Ectodermal cell (in vitro differentiated cells): ENCODE measurements around the gene STARD8.
"Not testable (repeated sequence)": the region's sequence is repeated elsewhere in the genome, so short reads cannot be mapped to it uniquely, and the experiment has no call there.

Experiments used
- H3K27ac ChIP-seq: 2 replicates; pipeline ENCODE4 v1.7.0; 2013; ENCODE audit warnings: mild to moderate bottlenecking, low read depth, low read length; ENCODE audit not compliant: insufficient read depth, poor library complexity, severe bottlenecking
- H3K27me3 ChIP-seq: 2 replicates; pipeline ENCODE4 v1.7.0; 2013; ENCODE audit warnings: mild to moderate bottlenecking, low read length; ENCODE audit not compliant: insufficient read depth, control insufficient read depth, poor library complexity, severe bottlenecking
- H3K36me3 ChIP-seq: one replicate; pipeline ENCODE4 v1.7.0; 2013; ENCODE audit warnings: low read length; ENCODE audit not compliant: control insufficient read depth, insufficient read depth
- H3K4me1 ChIP-seq: one replicate; pipeline ENCODE4 v1.7.0; 2013; ENCODE audit warnings: low read length; ENCODE audit not compliant: control insufficient read depth, insufficient read depth
- H3K4me3 ChIP-seq: 2 replicates; pipeline ENCODE4 v1.7.0; 2013; ENCODE audit warnings: low read depth, low read length, control low read depth; ENCODE audit not compliant: insufficient read depth
- H3K9me3 ChIP-seq: 2 replicates; pipeline ENCODE4 v1.7.0; 2013; ENCODE audit warnings: mild to moderate bottlenecking, low read length, moderate library complexity; ENCODE audit not compliant: control insufficient read depth
- WGBS, 2 experiments: methylation state at CpG; one replicate each; pipeline ENCODE4 v1.1.7; 2013; ENCODE audit warnings: missing lambda C conversion rate in 2 of 2; 5-methylcytosine and 5-hydroxymethylcytosine counted together

The STARD8 gene

GRCh38 chrX:68723491-68724155 lies 76.2 kb downstream of the STARD8 start:
- H3K27ac ChIP-seq: no peak overlapping the region
- no peaks in the 10 kb centered on the region for H3K9me3 ChIP-seq
- H3K36me3 ChIP-seq: no peaks in the 10 kb centered on the region
- 92 to 93% methylated on average over 24 of the region's 24 CpGs for WGBS, 2 experiments
- H3K4me3 ChIP-seq: no peak overlapping the region
- H3K27me3 ChIP-seq: no peaks in the 10 kb centered on the region
- H3K4me1 ChIP-seq: no peaks in the 10 kb centered on the region

- H3K36me3 ChIP-seq: no peaks in the 10 kb centered on the region
- H3K27me3 ChIP-seq: no peaks in the 10 kb centered on the region
- no peak overlapping the region for H3K4me3 ChIP-seq
- 93 to 94% methylated on average over 10 of the region's 10 CpGs for WGBS, 2 experiments
- H3K9me3 ChIP-seq: no peaks in the 10 kb centered on the region
- no peak overlapping the region for H3K27ac ChIP-seq
- H3K4me1 ChIP-seq: no peaks in the 10 kb centered on the region
Measured at GRCh38 chrX:68724531-68725020, 77.1 kb downstream of the STARD8 start.

- Histone ChIP-seq H3K4me3 (no peak overlapping the region), H3K9me3 (no peaks in the 10 kb centered on the region), H3K4me1 (no peaks in the 10 kb centered on the region), H3K27ac (no peak overlapping the region), H3K27me3 (no peaks in the 10 kb centered on the region), H3K36me3 (no peaks in the 10 kb centered on the region)
- WGBS, 2 experiments: 82 to 88% methylated on average over 4 of the region's 4 CpGs
Measured at GRCh38 chrX:68725756-68726365, 78.4 kb downstream of the STARD8 start.

GRCh38 chrX:68726366-68726765 lies 78.9 kb downstream of the STARD8 start:
- no peaks in the 10 kb centered on the region for H3K27me3 ChIP-seq
- H3K4me3 ChIP-seq: no peak overlapping the region
- H3K27ac ChIP-seq: no peak overlapping the region
- no peaks in the 10 kb centered on the region for H3K9me3 ChIP-seq
- no peaks in the 10 kb centered on the region for H3K4me1 ChIP-seq
- 92 to 94% methylated on average over 7 of the region's 7 CpGs for WGBS, 2 experiments
- no peaks in the 10 kb centered on the region for H3K36me3 ChIP-seq

GRCh38 chrX:68727696-68728095 lies 80.2 kb downstream of the STARD8 start:
- Histone ChIP-seq H3K27ac (no peak overlapping the region), H3K36me3 (no peaks in the 10 kb centered on the region), H3K9me3 (no peaks in the 10 kb centered on the region), H3K27me3 (no peaks in the 10 kb centered on the region), H3K4me1 (no peaks in the 10 kb centered on the region), H3K4me3 (no peak overlapping the region)
- WGBS, 2 experiments: 94 to 95% methylated on average over 4 of the region's 4 CpGs

GRCh38 chrX:68728186-68728585 lies 80.7 kb downstream of the STARD8 start:
- WGBS, 2 experiments: 88 to 91% methylated on average over 5 of the region's 5 CpGs
- no peaks in the 10 kb centered on the region for H3K4me1 ChIP-seq

GRCh38 chrX:68731254-68731653 lies 83.8 kb downstream of the STARD8 start:
- Histone ChIP-seq H3K9me3 (no peaks in the 10 kb centered on the region), H3K36me3 (no peaks in the 10 kb centered on the region), H3K4me1 (no peaks in the 10 kb centered on the region), H3K27ac (no peak overlapping the region), H3K4me3 (no peak overlapping the region), H3K27me3 (no peaks in the 10 kb centered on the region)
- WGBS, 2 experiments: 90 to 100% methylated on average over 2 of the region's 2 CpGs

More at GRCh38 chrX:68728186-68728585, 80.7 kb downstream of the STARD8 start:
- H3K36me3 ChIP-seq: no peaks in the 10 kb centered on the region
- no peak overlapping the region for H3K4me3 ChIP-seq
- no peak overlapping the region for H3K27ac ChIP-seq
- H3K27me3 ChIP-seq: no peaks in the 10 kb centered on the region
- H3K9me3 ChIP-seq: no peaks in the 10 kb centered on the region

- Histone ChIP-seq H3K27me3 (no peaks in the 10 kb centered on the region), H3K9me3 (no peaks in the 10 kb centered on the region), H3K27ac (no peak overlapping the region), H3K36me3 (no peaks in the 10 kb centered on the region), H3K4me1 (no peaks in the 10 kb centered on the region), H3K4me3 (no peak overlapping the region)
- 15 to 21% methylated on average over 4 of the region's 4 CpGs for WGBS, 2 experiments
Measured at GRCh38 chrX:68732906-68733493, 85.5 kb downstream of the STARD8 start.

- Histone ChIP-seq H3K4me1 (no peaks in the 10 kb centered on the region), H3K27ac (no peak overlapping the region), H3K27me3 (no peaks in the 10 kb centered on the region), H3K4me3 (no peak overlapping the region), H3K9me3 (no peaks in the 10 kb centered on the region), H3K36me3 (no peaks in the 10 kb centered on the region)
- WGBS, 2 experiments: 100% methylated on average over 1 of the region's 1 CpG
Measured at GRCh38 chrX:68735266-68735665, 87.8 kb downstream of the STARD8 start.

- H3K4me1 ChIP-seq, H3K27ac ChIP-seq, H3K36me3 ChIP-seq, H3K9me3 ChIP-seq, H3K27me3 ChIP-seq, H3K4me3 ChIP-seq: not testable (repeated sequence)
- WGBS, 2 experiments: 80% methylated on average over 1 of the region's 3 CpGs; no CpG with 5 or more reads in 1 of the 2 experiments
Measured at GRCh38 chrX:68741864-68742263, 94.4 kb downstream of the STARD8 start.
